HepG2 (cell line): ENCODE results near the gene ARMC2. TPM values are rescaled to one million over a fixed set of nuclear protein-coding genes. Genes with fewer than 3 reads are reported as not detected.
A peak's percentile ranks its signal among the peaks of the same experiment; 100 is the strongest.

ENCODE experiments used
- JUN ChIP-seq: sonication (generic); formaldehyde crosslinking; IDR thresholded peaks from 2 replicates; pipeline ENCODE4 v1.4.0; 2020; ENCODE audit warnings: mild to moderate bottlenecking, missing genetic modification reagents
- KAT7 ChIP-seq: IDR thresholded peaks from 2 replicates; pipeline ENCODE4 v1.6.1; 2018; ENCODE audit warnings: borderline replicate concordance, missing compliant biosample characterization
- SATB2 ChIP-seq: sonication (generic); formaldehyde crosslinking; IDR thresholded peaks from 2 replicates; pipeline ENCODE4 v1.5.0; 2020; ENCODE audit warnings: missing genetic modification reagents
- SMAD1 ChIP-seq: sonication (generic); formaldehyde crosslinking; IDR thresholded peaks from 2 replicates; pipeline ENCODE4 v1.4.0; 2020; ENCODE audit warnings: missing genetic modification reagents, low read depth, mild to moderate bottlenecking, borderline replicate concordance
- ZBTB49 ChIP-seq: sonication (generic); formaldehyde crosslinking; IDR thresholded peaks from 2 replicates; pipeline ENCODE4 v1.4.0; 2020; ENCODE audit warnings: missing genetic modification reagents, borderline replicate concordance
- ZNF253 ChIP-seq: sonication (generic); formaldehyde crosslinking; IDR thresholded peaks from 2 replicates; pipeline ENCODE4 v1.8.0; 2022; ENCODE audit warnings: mild to moderate bottlenecking, missing genetic modification reagents, borderline replicate concordance
- ZNF276 ChIP-seq: sonication (generic); formaldehyde crosslinking; IDR thresholded peaks from 2 replicates; pipeline ENCODE4 v1.4.0; 2020; ENCODE audit warnings: mild to moderate bottlenecking, low read depth, missing genetic modification reagents
- ZNF329 ChIP-seq: sonication (generic); formaldehyde crosslinking; IDR thresholded peaks from 2 replicates; pipeline ENCODE4 v1.9.0; 2021; ENCODE audit warnings: low read depth, mild to moderate bottlenecking, missing genetic modification reagents
- ZNF34 ChIP-seq: sonication (generic); formaldehyde crosslinking; IDR thresholded peaks from 2 replicates; pipeline ENCODE4 v1.4.0; 2020; ENCODE audit warnings: mild to moderate bottlenecking, missing genetic modification reagents, borderline replicate concordance
- ZNF512B ChIP-seq: sonication (generic); formaldehyde crosslinking; IDR thresholded peaks from 2 replicates; pipeline ENCODE4 v1.5.1; 2020; ENCODE audit warnings: missing genetic modification reagents, mild to moderate bottlenecking, borderline replicate concordance
- ZNF737 ChIP-seq: sonication (generic); formaldehyde crosslinking; IDR thresholded peaks from 2 replicates; pipeline ENCODE4 v1.5.0; 2020; ENCODE audit warnings: missing genetic modification reagents, mild to moderate bottlenecking, borderline replicate concordance
- ZNF75D ChIP-seq: sonication (generic); formaldehyde crosslinking; IDR thresholded peaks from 2 replicates; pipeline ENCODE4 v1.8.1; 2023; ENCODE audit warnings: missing genetic modification reagents, mild to moderate bottlenecking, borderline replicate concordance
- polyA plus RNA-seq, 8 experiments: library from polyadenylated mRNA; depleted of rRNA in 3 of 8; stranded (reverse) in 7 of 8; unstranded in 1 of 8; fragments of >200 nt; fragmentation: Illumina TruSeq in 4 of 8; extraction: Trizol in 4 of 8; gene quantifications; 2 replicates each; pipeline versions ENCODE4 v1.2.1 to v1.2.3, GENCODE V29; 2011 to 2016; ENCODE audit warnings: low read depth in 4 of 8, missing spikeins in 1 of 8, mixed read lengths in 1 of 8; ENCODE audit not compliant: insufficient read depth in 1 of 8
- total RNA-seq, 5 experiments: library from RNA; depleted of rRNA; stranded (reverse); fragments of >200 nt; fragmentation: Illumina TruSeq; extraction: Trizol; gene quantifications; 2 replicates each; pipeline ENCODE4 v1.2.3, GENCODE V29; 2016; ENCODE audit warnings: low read depth in 1 of 5
- TF ChIP-seq, protein P1 (sequence below): sonication (generic); formaldehyde crosslinking; IDR thresholded peaks from 2 replicates; pipeline ENCODE4 v1.4.0; 2020; ENCODE audit warnings: missing genetic modification reagents
- TF ChIP-seq, protein P2 (sequence below): sonication (generic); formaldehyde crosslinking; IDR thresholded peaks from 2 replicates; pipeline ENCODE4 v1.8.1; 2023; ENCODE audit warnings: missing genetic modification reagents, inconsistent platforms, borderline replicate concordance

Gene ARMC2
- total and polyA plus RNA-seq, 2 of the 13 experiments (the other 11 are each of a cell fraction or from before 2014, with no cell fraction given) = 1.4 to 3.2 TPM

DNA sequence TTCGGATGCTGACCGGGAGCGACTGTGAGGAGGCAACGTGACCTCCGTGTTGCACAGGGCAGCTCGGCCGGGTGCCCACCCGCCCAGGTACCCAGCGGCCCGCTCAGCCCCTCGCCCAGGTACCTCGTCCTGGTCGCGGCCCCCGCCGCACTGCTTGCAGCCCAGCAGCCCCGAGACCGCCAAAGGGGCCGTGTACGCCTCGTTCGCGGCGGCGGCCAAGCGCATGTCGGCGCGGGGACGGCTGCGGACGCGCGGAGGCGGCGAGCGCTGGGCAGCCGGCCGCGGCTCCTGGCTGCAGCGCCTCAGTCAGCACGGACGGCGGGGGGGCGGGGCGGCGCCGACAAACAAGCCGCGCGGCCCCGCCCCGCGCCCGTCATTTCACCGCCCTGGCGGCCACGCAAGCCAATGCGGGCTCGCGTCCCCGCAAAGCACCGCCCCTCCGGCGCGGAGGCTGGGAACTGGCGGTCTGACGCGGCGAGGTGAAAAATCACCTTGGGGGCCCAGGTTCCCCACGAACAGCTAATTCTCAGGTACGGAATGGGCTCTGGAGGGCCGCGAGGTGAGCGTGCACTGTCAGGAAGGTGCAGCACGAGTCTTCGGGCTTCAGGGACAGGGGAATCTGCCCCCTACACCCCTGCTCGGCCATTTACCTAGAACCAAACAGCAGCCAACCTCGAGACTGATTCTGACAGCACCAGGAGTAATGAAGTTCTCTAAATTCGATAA, 161.2 kb downstream of the ARMC2 start (continued):
- TF ChIP-seq ZBTB49 (CRISPR knock-in tag) (no peak), ZNF75D (CRISPR knock-in tag) (no peak), ZNF276 (peak; percentile 59; the same call in 1 of the 2 replicates), KAT7 (CRISPR knock-in tag) (peak; percentile 82; the same call in 1 of the 2 replicates), ZNF329 (CRISPR knock-in tag) (peak; percentile 85; the same call in 1 of the 2 replicates), SMAD1 (CRISPR knock-in tag) (peak; percentile 93; the same call in 1 of the 2 replicates), JUN (CRISPR knock-in tag) (no peak), ZNF34 (CRISPR knock-in tag) (peak; percentile 96), SATB2 (no peak), ZNF512B (no peak), ZNF737 (CRISPR knock-in tag) (no peak), ZNF253 (0 out of 2 replicates have a peak, but pooled peaks have one; percentile 18)
- TF ChIP-seq, protein P1, sequence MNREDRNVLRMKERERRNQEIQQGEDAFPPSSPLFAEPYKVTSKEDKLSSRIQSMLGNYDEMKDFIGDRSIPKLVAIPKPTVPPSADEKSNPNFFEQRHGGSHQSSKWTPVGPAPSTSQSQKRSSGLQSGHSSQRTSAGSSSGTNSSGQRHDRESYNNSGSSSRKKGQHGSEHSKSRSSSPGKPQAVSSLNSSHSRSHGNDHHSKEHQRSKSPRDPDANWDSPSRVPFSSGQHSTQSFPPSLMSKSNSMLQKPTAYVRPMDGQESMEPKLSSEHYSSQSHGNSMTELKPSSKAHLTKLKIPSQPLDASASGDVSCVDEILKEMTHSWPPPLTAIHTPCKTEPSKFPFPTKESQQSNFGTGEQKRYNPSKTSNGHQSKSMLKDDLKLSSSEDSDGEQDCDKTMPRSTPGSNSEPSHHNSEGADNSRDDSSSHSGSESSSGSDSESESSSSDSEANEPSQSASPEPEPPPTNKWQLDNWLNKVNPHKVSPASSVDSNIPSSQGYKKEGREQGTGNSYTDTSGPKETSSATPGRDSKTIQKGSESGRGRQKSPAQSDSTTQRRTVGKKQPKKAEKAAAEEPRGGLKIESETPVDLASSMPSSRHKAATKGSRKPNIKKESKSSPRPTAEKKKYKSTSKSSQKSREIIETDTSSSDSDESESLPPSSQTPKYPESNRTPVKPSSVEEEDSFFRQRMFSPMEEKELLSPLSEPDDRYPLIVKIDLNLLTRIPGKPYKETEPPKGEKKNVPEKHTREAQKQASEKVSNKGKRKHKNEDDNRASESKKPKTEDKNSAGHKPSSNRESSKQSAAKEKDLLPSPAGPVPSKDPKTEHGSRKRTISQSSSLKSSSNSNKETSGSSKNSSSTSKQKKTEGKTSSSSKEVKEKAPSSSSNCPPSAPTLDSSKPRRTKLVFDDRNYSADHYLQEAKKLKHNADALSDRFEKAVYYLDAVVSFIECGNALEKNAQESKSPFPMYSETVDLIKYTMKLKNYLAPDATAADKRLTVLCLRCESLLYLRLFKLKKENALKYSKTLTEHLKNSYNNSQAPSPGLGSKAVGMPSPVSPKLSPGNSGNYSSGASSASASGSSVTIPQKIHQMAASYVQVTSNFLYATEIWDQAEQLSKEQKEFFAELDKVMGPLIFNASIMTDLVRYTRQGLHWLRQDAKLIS (CRISPR knock-in tag) = no peak
- TF ChIP-seq, protein P2, sequence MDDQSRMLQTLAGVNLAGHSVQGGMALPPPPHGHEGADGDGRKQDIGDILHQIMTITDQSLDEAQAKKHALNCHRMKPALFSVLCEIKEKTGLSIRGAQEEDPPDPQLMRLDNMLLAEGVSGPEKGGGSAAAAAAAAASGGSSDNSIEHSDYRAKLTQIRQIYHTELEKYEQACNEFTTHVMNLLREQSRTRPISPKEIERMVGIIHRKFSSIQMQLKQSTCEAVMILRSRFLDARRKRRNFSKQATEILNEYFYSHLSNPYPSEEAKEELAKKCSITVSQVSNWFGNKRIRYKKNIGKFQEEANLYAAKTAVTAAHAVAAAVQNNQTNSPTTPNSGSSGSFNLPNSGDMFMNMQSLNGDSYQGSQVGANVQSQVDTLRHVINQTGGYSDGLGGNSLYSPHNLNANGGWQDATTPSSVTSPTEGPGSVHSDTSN (CRISPR knock-in tag) = peak; percentile 93; the same call in 1 of the 2 replicates
